Skin epidermis (tissue), 12 donors: ENCODE data around the gene PDZD7.
A peak's percentile ranks its signal among the peaks of the same experiment; 100 is the strongest.

ENCODE experiments used
- H3K27ac ChIP-seq, 21 experiments: fragments of 200-600 bp; sonication (generic) in 11 of 21; one replicate each; pipeline ENCODE4 v1.5.0; 2020; ENCODE audit warnings: mild to moderate bottlenecking in 3 of 21, inconsistent platforms in 2 of 21, moderate library complexity in 2 of 21
- H3K4me3 ChIP-seq, 7 experiments: fragments of 200-600 bp; sonication (generic) in 2 of 7; one replicate each; pipeline ENCODE4 v1.5.0; 2020; ENCODE audit warnings: inconsistent platforms in 2 of 7, mild to moderate bottlenecking in 2 of 7, moderate library complexity in 1 of 7

The PDZD7 gene

DNA sequence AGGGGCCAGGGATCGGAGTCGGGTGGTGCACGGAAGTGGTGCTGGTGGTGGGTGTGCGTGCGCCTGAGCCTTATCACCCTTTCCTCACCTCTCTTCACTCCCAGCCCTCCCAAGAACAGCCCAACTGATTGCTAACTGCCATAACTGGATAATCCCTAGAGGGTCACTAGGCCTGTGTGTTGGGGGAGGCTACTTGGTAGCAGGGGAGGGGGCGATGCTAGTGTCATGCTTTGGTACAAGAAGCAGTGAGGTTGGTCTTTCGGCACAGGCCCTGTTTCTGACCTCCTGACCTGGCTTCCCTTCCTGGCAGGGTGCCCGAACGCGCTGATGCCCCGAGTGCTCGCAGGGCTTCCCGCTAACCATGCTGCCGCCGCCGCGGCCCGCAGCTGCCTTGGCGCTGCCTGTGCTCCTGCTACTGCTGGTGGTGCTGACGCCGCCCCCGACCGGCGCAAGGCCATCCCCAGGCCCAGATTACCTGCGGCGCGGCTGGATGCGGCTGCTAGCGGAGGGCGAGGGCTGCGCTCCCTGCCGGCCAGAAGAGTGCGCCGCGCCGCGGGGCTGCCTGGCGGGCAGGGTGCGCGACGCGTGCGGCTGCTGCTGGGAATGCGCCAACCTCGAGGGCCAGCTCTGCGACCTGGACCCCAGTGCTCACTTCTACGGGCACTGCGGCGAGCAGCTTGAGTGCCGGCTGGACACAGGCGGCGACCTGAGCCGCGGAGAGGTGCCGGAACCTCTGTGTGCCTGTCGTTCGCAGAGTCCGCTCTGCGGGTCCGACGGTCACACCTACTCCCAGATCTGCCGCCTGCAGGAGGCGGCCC lies 31.5 kb upstream of the PDZD7 start:
- peak overlapping the region in 9 of 21 experiments; percentile 23 to 100 (median 96) for H3K27ac ChIP-seq
- peak overlapping the region; percentile 19 to 71 (median 62) for H3K4me3 ChIP-seq

GRCh38 chr10:101061624-101062231 lies 30.8 kb upstream of the PDZD7 start, which contains the start of gene KAZALD1:
TSS of gene KAZALD1 (plus strand) at chr10:101061989. CDS start at chr10:101062593, 604 bp downstream.
- Histone ChIP-seq H3K4me3 (peak within 1 kb of the TSS; percentile 51 to 71 (median 63)), H3K27ac (peak within 1 kb of the TSS; percentile 51 to 100 (median 97))

- Histone ChIP-seq H3K4me3 (peak overlapping the region; percentile 51 to 71 (median 63)), H3K27ac (peak overlapping the region; percentile 51 to 100 (median 97))
These were observed 30.2 kb upstream of the PDZD7 start for GRCh38 chr10:101060951-101061623.

- Histone ChIP-seq H3K4me3 (peak overlapping the region; percentile 51 to 71 (median 63)), H3K27ac (peak overlapping the region; percentile 51 to 100 (median 97))
These were observed 29.4 kb upstream of the PDZD7 start for GRCh38 chr10:101060036-101060950.

GRCh38 chr10:101056365-101057151 lies 25.6 kb upstream of the PDZD7 start:
- H3K4me3 ChIP-seq: no peak overlapping the region
- H3K27ac ChIP-seq: no peak overlapping the region

- H3K4me3 ChIP-seq: no peak overlapping the region
These were observed 24.5 kb upstream of the PDZD7 start for GRCh38 chr10:101055411-101055810.

DNA sequence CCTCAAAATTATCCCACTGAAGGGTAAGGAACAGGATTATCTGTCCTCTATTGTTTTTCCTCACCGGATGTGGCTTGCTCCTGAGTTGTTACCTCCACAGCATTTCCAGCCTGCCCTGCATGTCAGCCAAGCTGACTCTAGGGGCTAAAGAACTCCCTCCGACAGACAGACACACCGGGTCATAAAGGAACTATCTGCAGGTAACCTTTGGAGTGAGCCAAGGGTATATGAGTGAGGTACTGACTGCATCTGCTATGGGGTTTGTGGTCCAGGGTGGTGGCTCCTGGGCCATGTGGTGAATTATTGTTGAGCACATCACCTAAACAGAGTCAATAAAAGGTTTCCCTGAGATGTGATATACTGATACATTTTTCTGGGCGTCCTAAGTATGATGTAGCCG lies 23.9 kb upstream of the PDZD7 start:
- H3K4me3 ChIP-seq: no peak overlapping the region
- no peak overlapping the region for H3K27ac ChIP-seq

More at GRCh38 chr10:101055411-101055810, 24.5 kb upstream of the PDZD7 start:
- no peak overlapping the region for H3K27ac ChIP-seq

GRCh38 chr10:101054351-101054750 lies 23.4 kb upstream of the PDZD7 start:
- no peak overlapping the region for H3K4me3 ChIP-seq
- no peak overlapping the region for H3K27ac ChIP-seq

GRCh38 chr10:101053516-101053915 lies 22.6 kb upstream of the PDZD7 start:
- Histone ChIP-seq H3K4me3 (no peak overlapping the region), H3K27ac (no peak overlapping the region)

DNA sequence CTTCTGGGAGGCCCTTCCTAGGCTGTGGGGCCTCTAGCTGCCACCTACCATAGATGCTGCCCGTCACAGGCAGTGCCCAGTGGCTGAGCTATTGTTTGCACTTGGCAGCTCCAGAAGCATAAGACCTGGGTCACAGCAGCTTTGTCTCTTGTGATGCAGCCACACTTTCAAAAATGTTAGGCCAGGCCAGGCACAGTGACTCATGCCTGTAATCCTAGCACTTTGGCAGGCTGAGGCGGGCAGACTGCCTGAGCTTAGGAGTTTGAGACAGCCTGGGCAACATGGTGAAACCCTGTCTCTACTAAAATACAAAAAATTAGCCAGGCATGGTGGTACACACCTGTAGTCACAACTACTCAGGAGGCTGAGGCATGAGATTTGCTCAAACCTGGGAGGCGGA lies 21.4 kb upstream of the PDZD7 start:
- Histone ChIP-seq H3K27ac (no peak overlapping the region), H3K4me3 (no peak overlapping the region)

- Histone ChIP-seq H3K27ac (no peak overlapping the region), H3K4me3 (no peak overlapping the region)
These were observed 19.5 kb upstream of the PDZD7 start for GRCh38 chr10:101050208-101051069.

DNA sequence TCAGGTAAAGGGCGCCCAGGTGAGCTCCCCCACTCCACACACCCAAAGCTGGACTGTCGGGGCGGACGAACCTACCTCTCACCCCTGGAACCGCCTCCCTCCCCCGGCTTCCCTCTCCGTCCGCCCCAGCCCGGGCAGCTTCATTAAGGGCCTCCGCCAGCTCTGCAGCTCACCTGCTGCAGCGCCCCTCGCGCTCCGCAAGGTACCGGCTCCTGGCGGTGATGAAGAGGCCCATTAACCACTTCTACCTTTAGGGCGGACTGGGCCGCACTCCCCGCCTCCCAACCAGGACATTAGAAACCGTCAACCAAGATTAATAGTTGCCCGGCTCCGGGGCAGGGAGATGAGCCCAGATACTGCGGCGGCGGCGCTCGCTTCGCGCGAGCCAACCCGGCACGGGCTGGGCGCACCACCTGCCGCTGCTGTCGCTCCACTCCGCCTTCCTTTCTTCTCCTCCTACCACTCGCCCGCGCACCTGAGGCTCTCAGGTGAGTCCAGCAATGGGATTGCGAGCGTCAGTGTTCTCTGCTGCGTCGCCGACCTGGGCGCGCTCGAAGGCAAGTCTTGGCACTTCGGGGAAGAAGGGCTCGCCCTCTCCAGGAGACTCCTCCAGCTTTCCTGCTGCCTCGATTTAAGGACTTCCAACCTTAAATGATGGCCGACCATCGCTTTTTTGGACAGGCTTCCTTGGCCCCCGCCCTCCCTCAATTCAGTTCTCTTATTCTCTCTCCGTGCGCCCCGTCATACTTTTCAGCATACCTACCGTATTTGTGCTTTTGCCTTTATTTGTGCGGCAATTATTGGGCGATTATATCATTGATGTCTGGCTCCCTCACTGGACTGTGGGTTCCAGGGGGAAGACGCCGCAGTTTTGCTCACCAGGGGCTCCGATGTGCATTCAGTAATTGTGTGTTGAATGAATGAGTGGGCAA lies 17.3 kb upstream of the PDZD7 start:
- Histone ChIP-seq H3K4me3 (no peak overlapping the region), H3K27ac (no peak overlapping the region)

DNA sequence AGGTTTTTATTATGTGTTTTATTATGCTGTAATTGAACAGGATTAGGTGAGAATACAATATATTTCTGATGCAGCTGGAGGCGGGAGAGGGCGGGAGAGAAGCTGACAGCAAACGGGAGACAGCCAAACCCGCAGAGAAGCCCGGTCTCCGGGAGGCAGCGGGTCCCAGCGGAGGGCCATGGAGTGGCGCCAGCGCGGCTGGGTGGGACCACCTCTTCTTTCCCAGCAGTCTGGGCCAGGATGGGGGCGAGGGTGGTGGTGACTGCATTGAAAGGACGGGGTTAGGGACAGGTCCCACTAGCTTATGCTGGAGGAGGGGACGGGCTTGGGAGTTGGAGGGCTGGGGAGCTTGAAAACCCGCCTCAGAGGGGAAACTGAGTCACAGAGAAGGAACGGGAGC lies 16.3 kb upstream of the PDZD7 start:
- no peak overlapping the region for H3K27ac ChIP-seq
- H3K4me3 ChIP-seq: no peak overlapping the region

- H3K27ac ChIP-seq: no peak overlapping the region
- no peak overlapping the region for H3K4me3 ChIP-seq
These were observed 15.7 kb upstream of the PDZD7 start for GRCh38 chr10:101046332-101047238.

DNA sequence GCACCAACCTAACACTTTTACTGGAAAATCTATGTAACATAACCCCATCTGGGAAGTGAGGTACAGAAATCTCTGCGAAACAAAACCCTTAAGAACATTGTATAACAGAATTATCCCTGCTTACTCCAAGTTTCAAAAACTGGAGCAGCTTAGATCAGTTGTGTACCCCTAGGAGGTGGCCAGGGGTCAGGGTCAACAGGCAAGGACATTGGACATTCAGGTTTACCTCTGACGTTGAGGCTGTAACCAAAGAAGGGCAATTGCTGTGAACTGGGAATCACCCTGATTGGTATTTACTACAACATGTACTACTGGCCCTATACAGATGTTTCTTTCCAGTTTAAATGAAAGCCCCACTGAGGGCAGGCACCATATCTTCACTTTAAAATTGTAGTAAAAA lies 13.2 kb upstream of the PDZD7 start:
- no peak overlapping the region for H3K4me3 ChIP-seq
- no peak overlapping the region for H3K27ac ChIP-seq

GRCh38 chr10:101043363-101043707 lies 12.4 kb upstream of the PDZD7 start:
- peak overlapping the region; percentile 14 to 93 (median 82) for H3K27ac ChIP-seq
- peak overlapping the region; percentile 28 to 55 (median 40) for H3K4me3 ChIP-seq
